Erythroblast (primary cell): ENCODE data around the gene ATRNL1.

ENCODE experiments used
- GATA1 ChIP-seq: IDR thresholded peaks from 2 replicates; pipeline ENCODE4 v1.6.1; 2011; ENCODE audit warnings: low read depth, mild to moderate bottlenecking, control low read depth, low read length, moderate library complexity
- POLR2A ChIP-seq: IDR thresholded peaks from 2 replicates; pipeline ENCODE4 v1.6.1; 2011; ENCODE audit warnings: mild to moderate bottlenecking, low read length

DNA sequence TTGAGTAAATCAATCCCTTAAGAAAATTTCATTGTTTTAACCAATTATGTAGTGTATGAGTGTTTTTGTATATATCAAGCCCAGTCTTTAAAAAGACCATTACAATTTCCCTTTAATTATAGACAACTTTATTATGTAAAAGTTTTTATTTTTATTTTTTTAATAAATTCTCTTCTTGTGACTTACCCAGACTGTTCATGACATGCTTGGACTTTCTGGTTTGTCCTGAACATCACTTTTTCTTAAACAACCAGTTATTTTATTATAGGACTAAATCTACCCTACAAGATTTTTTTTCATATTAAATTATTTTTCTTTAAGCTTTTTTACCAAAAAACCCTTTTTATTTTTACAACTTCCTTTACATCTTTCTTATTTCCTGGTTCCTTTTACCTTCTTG is 410.4 kb downstream of the ATRNL1 start:
- TF ChIP-seq POLR2A (no peak), GATA1 (no peak)
